Calu3 (cell line): ENCODE results near the gene ASMTL. TPM values are rescaled to one million over a fixed set of nuclear protein-coding genes. Genes with fewer than 3 reads are reported as not detected.

ENCODE experiments used
- BruUV-seq: library from RNA; stranded (reverse); fragments of 400-500 nt; replicated peaks from 2 replicates; lab custom pipeline; 2021; lab: Mats Ljungman, UMichigan
- CTCF ChIA-PET: fragments of 300-600 bp; sonication (Branson Sonifier 250); formaldehyde crosslinking; loops from one replicate; lab custom pipeline; 2022; ENCODE audit warnings: antibody characterized with exemption; lab: Charles Lee
- DNase-seq: peaks from one replicate; pipeline ENCODE4 v3.0.0; 2022
- H3K27ac Mint-ChIP-seq: one replicate; pipeline ENCODE4 v1.8.0; 2022; ENCODE audit warnings: mixed read lengths; ENCODE audit not compliant: unreplicated experiment
- H3K27me3 Mint-ChIP-seq: one replicate; pipeline ENCODE4 v1.8.0; 2022; ENCODE audit warnings: mixed read lengths; ENCODE audit not compliant: unreplicated experiment
- H3K36me3 Mint-ChIP-seq: one replicate; pipeline ENCODE4 v1.8.0; 2022; ENCODE audit warnings: mild to moderate bottlenecking, moderate library complexity, mixed read lengths; ENCODE audit not compliant: insufficient read depth, unreplicated experiment
- H3K4me1 Mint-ChIP-seq: one replicate; pipeline ENCODE4 v1.8.0; 2022; ENCODE audit warnings: mild to moderate bottlenecking, low read depth, mixed read lengths; ENCODE audit not compliant: unreplicated experiment
- H3K4me3 Mint-ChIP-seq: one replicate; pipeline ENCODE4 v1.8.0; 2022; ENCODE audit warnings: mild to moderate bottlenecking, low read depth, moderate library complexity, mixed read lengths; ENCODE audit not compliant: unreplicated experiment
- H3K9me3 Mint-ChIP-seq: one replicate; pipeline ENCODE4 v1.8.0; 2022; ENCODE audit warnings: low read depth, mixed read lengths; ENCODE audit not compliant: unreplicated experiment
- CTCF ChIP-seq: fragments of 200-600 bp; IDR thresholded peaks from one replicate; pipeline ENCODE4 v1.8.0; 2022; ENCODE audit warnings: antibody characterized with exemption; ENCODE audit not compliant: unreplicated experiment
- intact Hi-C: fragments of 100-400 bp; cut with micrococcal nuclease; formaldehyde crosslinking; loops from one replicate; pipeline ENCODE4 v1.10.0; 2022; ENCODE audit not compliant: unreplicated experiment
- total RNA-seq: library from RNA; stranded (reverse); gene quantifications from 2 replicates; pipeline ENCODE4 v1.2.3, GENCODE V29; 2022

The ASMTL gene
- total RNA-seq, 1 experiment from 2014 or later, result 14.4 TPM

GRCh38 chrX:1424147-1424851 is 28.4 kb downstream of the ASMTL start:
- CTCF ChIA-PET, result no interaction called here
- no peaks in the 10 kb centered on the region for H3K4me1 Mint-ChIP-seq
- BruUV-seq, result no TSS peak
- no peak for TF ChIP-seq CTCF
- H3K36me3 Mint-ChIP-seq, result peaks cover 59% of the 10 kb centered on the region
- no peak overlapping the region for H3K4me3 Mint-ChIP-seq
- peak overlapping the region; percentile 8 for H3K27ac Mint-ChIP-seq
- DNase-seq, result no peak
- H3K27me3 Mint-ChIP-seq, result no peaks in the 10 kb centered on the region
- H3K9me3 Mint-ChIP-seq, result peaks cover 10% of the 10 kb centered on the region
- intact Hi-C loops, result no loop called here

GRCh38 chrX:1423215-1423614 is 29.5 kb downstream of the ASMTL start:
- no peak overlapping the region for H3K4me3 Mint-ChIP-seq
- TF ChIP-seq CTCF, result no peak
- H3K36me3 Mint-ChIP-seq, result peaks cover 62% of the 10 kb centered on the region

GRCh38 chrX:1422135-1422465 is 30.6 kb downstream of the ASMTL start:
- DNase-seq, result no peak
- no peak overlapping the region for H3K27ac Mint-ChIP-seq
- TF ChIP-seq CTCF, result no peak
- no TSS peak for BruUV-seq
- peaks cover 55% of the 10 kb centered on the region for H3K36me3 Mint-ChIP-seq
- no peak overlapping the region for H3K4me3 Mint-ChIP-seq
- H3K4me1 Mint-ChIP-seq, result no peaks in the 10 kb centered on the region
- CTCF ChIA-PET, result no interaction called here
- peaks cover 10% of the 10 kb centered on the region for H3K9me3 Mint-ChIP-seq
- no peaks in the 10 kb centered on the region for H3K27me3 Mint-ChIP-seq
- intact Hi-C loops, result no loop called here

More at GRCh38 chrX:1423215-1423614, 29.5 kb downstream of the ASMTL start:
- DNase-seq, result no peak
- peaks cover 10% of the 10 kb centered on the region for H3K9me3 Mint-ChIP-seq
- intact Hi-C loops, result no loop called here
- H3K27me3 Mint-ChIP-seq, result no peaks in the 10 kb centered on the region
- H3K27ac Mint-ChIP-seq, result no peak overlapping the region
- CTCF ChIA-PET, result no interaction called here
- no TSS peak for BruUV-seq
- H3K4me1 Mint-ChIP-seq, result no peaks in the 10 kb centered on the region

GRCh38 chrX:1421433-1422134 is 31.1 kb downstream of the ASMTL start:
- CTCF ChIA-PET, result no interaction called here
- Mint-ChIP-seq H3K27me3 (no peaks in the 10 kb centered on the region), H3K9me3 (peaks cover 10% of the 10 kb centered on the region), H3K36me3 (peaks cover 50% of the 10 kb centered on the region), H3K27ac (peak overlapping the region; percentile 27), H3K4me3 (no peak overlapping the region), H3K4me1 (no peaks in the 10 kb centered on the region)
- intact Hi-C loops, result no loop called here
- DNase-seq, result no peak
- no peak for TF ChIP-seq CTCF
- no TSS peak for BruUV-seq
